K562 (cell line): ENCODE results near the gene ADARB2. TPM values are rescaled to one million over a fixed set of nuclear protein-coding genes. Genes with fewer than 3 reads are reported as not detected.

Experiments
- ATAC-seq: fragments of 200-7000 bp; cut with Tn5 transposase; 3 replicates; pipeline ENCODE4 v1.9.1; 2020; ENCODE audit warnings: moderate library complexity
- BruUV-seq: library from RNA; stranded (reverse); fragments of 400-500 nt; replicated peaks from 2 replicates; lab custom pipeline; 2021; lab: Mats Ljungman, UMichigan
- CTCF ChIA-PET: fragments of 300-600 bp; formaldehyde crosslinking; extraction: SDS; loops from one replicate; lab custom pipeline; 2021; ENCODE audit warnings: low intra/inter-chr PET ratio; lab: Yijun Ruan, JAX
- POLR2A ChIA-PET: fragments of 300-600, 350-650 bp; sonication (Branson Sonifier 250); formaldehyde crosslinking; extraction: SDS; loops from one replicate; lab custom pipeline; 2021; ENCODE audit warnings: antibody characterized with exemption, inconsistent platforms; lab: Yijun Ruan, JAX
- DNase-seq, 4 experiments: peaks; one replicate each; pipeline versions ENCODE4 v3.0.0 to v3.0.0-alpha.2; 2011 to 2018; ENCODE audit warnings: low spot score in 3 of 4, mixed read lengths in 3 of 4; ENCODE audit errors: extremely low read depth in 1 of 4
- FAIRE-seq: peaks from 2 replicates; lab custom pipeline; 2011; peaks lifted over from hg19 to GRCh38; lab: Jason Lieb, UNC
- H2AFZ ChIP-seq: 2 replicates; pipeline ENCODE4 v1.6.0; 2011; ENCODE audit warnings: low read depth, low read length, control low read depth, inconsistent platforms
- H3K27ac ChIP-seq: fragments of 200-600 bp; 3 replicates; pipeline ENCODE4 v1.8.0; 2011; ENCODE audit warnings: low read depth, mild to moderate bottlenecking, control low read depth, inconsistent platforms, low read length, moderate library complexity, mixed read lengths; ENCODE audit errors: extremely low read depth
- H3K27me3 ChIP-seq, 2 experiments: fragments of 300-600 bp in 1 of 2; 2 replicates in 1 of 2; 3 replicates in 1 of 2; pipeline versions ENCODE4 v1.6.0 to v1.8.0; 2011; ENCODE audit warnings: inconsistent platforms in 2 of 2, low read length in 2 of 2, mild to moderate bottlenecking in 1 of 2, mixed read lengths in 1 of 2, moderate library complexity in 1 of 2; ENCODE audit not compliant: control insufficient read depth in 2 of 2, insufficient read depth in 2 of 2
- H3K36me3 ChIP-seq: fragments of 300-600 bp; 3 replicates; pipeline ENCODE4 v1.8.0; 2011; ENCODE audit warnings: mild to moderate bottlenecking, low read length, inconsistent platforms; ENCODE audit not compliant: control insufficient read depth, insufficient read depth
- H3K4me1 ChIP-seq, 2 experiments: fragments of 200-600 bp in 1 of 2; replicated peaks in 1 of 2; 2 replicates in 1 of 2; 3 replicates in 1 of 2; pipeline versions ENCODE4 v1.5.1 to v1.8.0; 2011; ENCODE audit warnings: inconsistent platforms in 2 of 2, low read length in 2 of 2, mild to moderate bottlenecking in 1 of 2, mixed read lengths in 1 of 2, moderate library complexity in 1 of 2; ENCODE audit not compliant: control insufficient read depth in 2 of 2, insufficient read depth in 2 of 2
- H3K4me2 ChIP-seq: 2 replicates; pipeline ENCODE4 v1.6.1; 2011; ENCODE audit warnings: low read length, control low read depth, inconsistent platforms, mixed read lengths; ENCODE audit not compliant: insufficient read depth
- H3K4me3 ChIP-seq: fragments of 200-600 bp; sonication (generic), shearing (Covaris generic); 2 replicates; pipeline ENCODE4 v1.5.1; 2016; ENCODE audit warnings: control low read depth, inconsistent platforms
- H3K79me2 ChIP-seq: fragments of 200-600 bp; 3 replicates; pipeline ENCODE4 v1.8.0; 2011; ENCODE audit warnings: low read length, inconsistent platforms; ENCODE audit not compliant: control insufficient read depth, insufficient read depth
- H3K9ac ChIP-seq, 2 experiments: 2 replicates each; pipeline versions ENCODE4 v1.6.0 to v1.6.1; 2011; ENCODE audit warnings: low read depth in 2 of 2, low read length in 2 of 2, control low read depth in 1 of 2, inconsistent platforms in 1 of 2, mild to moderate bottlenecking in 1 of 2, mixed read lengths in 1 of 2; ENCODE audit not compliant: insufficient read depth in 1 of 2
- H3K9me1 ChIP-seq: one replicate; pipeline ENCODE4 v1.6.0; 2011; ENCODE audit warnings: inconsistent platforms, mild to moderate bottlenecking, low read length, moderate library complexity; ENCODE audit not compliant: control insufficient read depth, insufficient read depth
- H3K9me3 ChIP-seq: replicated peaks from 2 replicates; pipeline ENCODE4 v1.5.1; 2011; ENCODE audit warnings: low read depth, low read length, inconsistent platforms; ENCODE audit not compliant: control insufficient read depth, insufficient read depth
- H4K20me1 ChIP-seq: replicated peaks from 2 replicates; pipeline ENCODE4 v1.6.1; 2011; ENCODE audit warnings: low read length, inconsistent platforms, mixed read lengths; ENCODE audit not compliant: control insufficient read depth, insufficient read depth
- CGGBP1 ChIP-seq: fragments of 250-450 bp; sonication (Bioruptor Pico); IDR thresholded peaks from 2 replicates; pipeline ENCODE4 v1.9.0; 2021; ENCODE audit warnings: mild to moderate bottlenecking
- SMC3 ChIP-seq: conservative IDR thresholded peaks from 2 replicates; pipeline ENCODE4 v1.6.1; 2011; ENCODE audit warnings: low read depth, low read length, improper control_type of control experiment; ENCODE audit not compliant: insufficient read depth
- ZBTB43 ChIP-seq: sonication (generic); formaldehyde crosslinking; IDR thresholded peaks from 2 replicates; pipeline ENCODE4 v1.8.0; 2023; ENCODE audit warnings: mild to moderate bottlenecking, missing genetic modification reagents
- WGBS: fragments of 100-300 bp; shearing (Covaris generic); methylation state at CpG from one replicate; pipeline ENCODE4 v1.1.6; 2016; ENCODE audit warnings: low coverage, mixed read lengths; ENCODE audit not compliant: insufficient coverage; ENCODE audit errors: missing lambda C conversion rate; 5-methylcytosine and 5-hydroxymethylcytosine counted together
- in situ Hi-C: fragments of 300-500 bp; cut with MboI; formaldehyde crosslinking; loops from 4 replicates; pipeline ENCODE4 v1.15.0; 2018; ENCODE audit warnings: inconsistent platforms, mixed read lengths
- intact Hi-C: fragments of 100-400 bp; cut with micrococcal nuclease; formaldehyde crosslinking; loops from 2 replicates; pipeline ENCODE4 v1.14.2; 2022
- polyA plus RNA-seq, 8 experiments: library from polyadenylated mRNA; depleted of rRNA in 4 of 8; stranded (reverse) in 5 of 8; unstranded in 3 of 8; fragments of >200 nt; fragmentation: Nextera tagmentation in 2 of 8; fragmentation: Illumina TruSeq in 1 of 8; extraction: Ambion mirVana in 2 of 8; extraction: Trizol in 1 of 8; gene quantifications; 2 replicates each; pipeline versions ENCODE4 v1.2.1 to v1.2.3, GENCODE V29; 2011 to 2014; ENCODE audit warnings: inconsistent platforms in 1 of 8, missing spikeins in 1 of 8
- total RNA-seq, 7 experiments: library from RNA; depleted of rRNA in 6 of 7; stranded (reverse); fragments of >200 nt in 6 of 7; fragmentation: Illumina TruSeq in 2 of 7; extraction: Trizol in 2 of 7; gene quantifications; 2 replicates each; pipeline versions ENCODE4 v1.2.1 to v1.2.3, GENCODE V29; 2011 to 2021; ENCODE audit warnings: low replicate concordance in 1 of 7

ADARB2 gene
- total and polyA plus RNA-seq, 9 of the 15 experiments (the other 6 are each of a cell fraction or from before 2014, with no cell fraction given): not detected

- in situ Hi-C loops (no loop called here), intact Hi-C loops (no loop called here)
- no peaks in the 10 kb centered on the region for H3K9me3 ChIP-seq
- POLR2A ChIA-PET: interaction anchor here (0.5 to 1.8 kb wide), 3 partner anchors 10 to 303 kb away, joined by 3 to 9 read pairs (median 3); no protein-coding TSS in a partner anchor
- CTCF ChIA-PET: no interaction called here
- FAIRE-seq (no peak), ATAC-seq (no peak), DNase-seq (no peak)
- H3K9me1 ChIP-seq: no peaks in the 10 kb centered on the region
- peaks cover 27 to 62% of the 10 kb centered on the region in 2 experiments for H3K27me3 ChIP-seq
- H2AFZ ChIP-seq: no peak overlapping the region
- H3K4me3 ChIP-seq: no peak overlapping the region
- no peaks in the 10 kb centered on the region for H3K36me3 ChIP-seq
- peaks cover 0 to 5% of the 10 kb centered on the region in 2 experiments; a peak in 1 of 5 replicates for H3K4me1 ChIP-seq
- H3K79me2 ChIP-seq: no peaks in the 10 kb centered on the region
- no peak overlapping the region for H3K9ac ChIP-seq
- no TSS peak for BruUV-seq
- no peak overlapping the region for H3K27ac ChIP-seq
- no peaks in the 10 kb centered on the region for H4K20me1 ChIP-seq
- no peak overlapping the region for H3K4me2 ChIP-seq
- 0% methylated on average over 18 of the region's 19 CpGs for WGBS
- TF ChIP-seq SMC3 (no peak), ZBTB43 (CRISPR knock-in tag) (no peak), CGGBP1 (CRISPR knock-in tag) (no peak)
Observed at GRCh38 chr10:1412531-1413189, 324.7 kb downstream of the ADARB2 start.
